ENCODE measurements around the gene NCAPH2. TPM values are rescaled to one million over a fixed set of nuclear protein-coding genes. Genes with fewer than 3 reads are reported as not detected.

Gene NCAPH2
- 31.3 TPM for polyA plus RNA-seq (ENCODE audit: insufficient read length)

- peak; percentile 94 for DNase-seq (ENCODE audit: low read depth)
Measured at GRCh38 chr22:50507991-50508884, at the start of gene NCAPH2. TSS of gene NCAPH2 (plus strand) at chr22:50508224. CDS start at chr22:50508338, 114 bp downstream.

- no peak for DNase-seq (ENCODE audit: low read depth)
Measured at GRCh38 chr22:50459016-50459415, 49.0 kb upstream of the NCAPH2 start.

- DNase-seq (ENCODE audit: low read depth), result no peak
Measured at GRCh38 chr22:50459496-50460140, 48.4 kb upstream of the NCAPH2 start.

GRCh38 chr22:50460938-50461337, 47.1 kb upstream of the NCAPH2 start:
- no peak for DNase-seq (ENCODE audit: low read depth)

GRCh38 chr22:50461536-50461935, 46.5 kb upstream of the NCAPH2 start:
- no peak for DNase-seq (ENCODE audit: low read depth)

- DNase-seq (ENCODE audit: low read depth), result no peak
Measured at GRCh38 chr22:50461979-50462540, 46.0 kb upstream of the NCAPH2 start.

GRCh38 chr22:50463188-50463900, 44.7 kb upstream of the NCAPH2 start:
- no peak for DNase-seq (ENCODE audit: low read depth)

- DNase-seq (ENCODE audit: low read depth), result no peak
Measured at GRCh38 chr22:50464451-50464850, 43.6 kb upstream of the NCAPH2 start.

GRCh38 chr22:50465066-50465930, 42.7 kb upstream of the NCAPH2 start:
- DNase-seq (ENCODE audit: low read depth), result no peak

- no peak for DNase-seq (ENCODE audit: low read depth)
Measured at GRCh38 chr22:50467341-50467740, 40.7 kb upstream of the NCAPH2 start.

GRCh38 chr22:50467773-50468440, 40.1 kb upstream of the NCAPH2 start:
- no peak for DNase-seq (ENCODE audit: low read depth)

GRCh38 chr22:50468626-50469025, 39.4 kb upstream of the NCAPH2 start:
- no peak for DNase-seq (ENCODE audit: low read depth)

- no peak for DNase-seq (ENCODE audit: low read depth)
Measured at GRCh38 chr22:50469377-50470305, 38.4 kb upstream of the NCAPH2 start.

GRCh38 chr22:50470491-50470890, 37.5 kb upstream of the NCAPH2 start:
- DNase-seq (ENCODE audit: low read depth), result no peak

GRCh38 chr22:50471197-50471847, 36.7 kb upstream of the NCAPH2 start:
- DNase-seq (ENCODE audit: low read depth), result no peak

- no peak for DNase-seq (ENCODE audit: low read depth)
Measured at GRCh38 chr22:50471962-50472361, 36.1 kb upstream of the NCAPH2 start.

GRCh38 chr22:50473088-50473487, 34.9 kb upstream of the NCAPH2 start:
- DNase-seq (ENCODE audit: low read depth), result no peak

- DNase-seq (ENCODE audit: low read depth), result no peak
Measured at GRCh38 chr22:50473855-50474671, 34.0 kb upstream of the NCAPH2 start.
